ENCODE results near the gene MLLT10. TPM values are rescaled to one million over a fixed set of nuclear protein-coding genes. Genes with fewer than 3 reads are reported as not detected.

MLLT10 gene
- total RNA-seq, 1 experiment from 2014 or later = 72.3 TPM

DNA sequence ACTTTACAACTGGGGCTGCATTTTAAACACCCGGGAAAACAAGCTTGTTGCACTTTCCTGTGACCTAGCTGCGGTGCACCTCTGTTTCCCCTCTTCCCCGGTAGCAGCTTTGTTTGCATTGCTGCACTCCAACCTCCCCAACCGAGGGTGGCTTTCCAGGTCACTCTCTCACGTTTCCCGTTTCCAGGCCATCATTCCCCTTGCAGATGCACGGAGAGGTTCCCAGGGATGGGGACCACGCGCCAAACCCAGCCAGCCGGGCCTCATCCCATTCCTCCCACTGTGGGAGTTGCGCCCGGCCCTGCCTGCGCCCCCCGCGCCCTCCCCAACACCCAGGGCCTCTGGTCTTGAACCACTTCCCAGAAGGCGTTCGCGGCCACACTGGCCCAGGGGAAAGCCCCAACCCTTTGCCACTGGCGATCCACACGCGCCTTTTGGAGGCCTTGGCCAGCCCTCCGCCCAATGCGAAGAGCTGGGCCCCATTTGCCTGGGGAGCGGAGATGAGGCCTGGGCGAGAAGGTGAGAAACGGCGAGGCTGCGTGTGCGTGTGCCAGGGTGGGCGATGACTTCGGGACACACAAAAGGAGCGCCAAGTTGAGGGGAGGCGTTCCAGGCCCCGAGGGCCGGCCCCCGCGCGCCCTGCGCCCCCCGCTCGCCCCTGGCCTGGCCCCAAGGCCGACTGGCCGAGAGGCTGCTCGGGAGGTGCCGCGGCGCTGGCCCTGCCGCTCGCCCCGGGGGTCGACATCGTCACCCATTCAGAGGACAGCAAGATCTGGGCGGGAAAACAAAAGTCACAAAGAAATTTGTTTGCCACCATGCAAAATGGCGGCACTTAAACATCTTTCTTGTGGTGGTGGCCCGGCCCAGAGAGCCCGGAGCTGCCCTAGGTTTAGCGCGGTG lies 24.4 kb upstream of the MLLT10 start:
- H3K4me1 Mint-ChIP-seq = peaks cover 76 to 78% of the 10 kb centered on the region in 2 experiments
- Histone ChIP-seq H3K23me2 (ENCODE audit: insufficient read length, low read depth, low read length, poor library complexity, severe bottlenecking) (peaks cover 37% of the 10 kb centered on the region), H2AK5ac (ENCODE audit: insufficient read length, low read length) (peak overlapping the region; percentile 89), H3K23ac (ENCODE audit: insufficient read length, low read depth, low read length) (no peak overlapping the region), H2BK5ac (ENCODE audit: insufficient read length, low read length) (no peak overlapping the region), H2AFZ (ENCODE audit: low read length) (no peak overlapping the region), H2BK12ac (ENCODE audit: insufficient read length, low read depth, low read length) (peak overlapping the region; percentile 99), H2BK20ac (ENCODE audit: low read depth, low read length, poor library complexity, severe bottlenecking) (no peak overlapping the region), H3K27me3 (ENCODE audit: insufficient read depth, low read length) (peaks cover 18% of the 10 kb centered on the region; the same call in 1 of the 2 replicates), H4K5ac (ENCODE audit: insufficient read length, low read depth, low read length) (peak overlapping the region; percentile 86), H3K9me3 (ENCODE audit: control insufficient read depth, low read depth, low read length) (no peaks in the 10 kb centered on the region), H3K27ac (ENCODE audit: insufficient read length, low read depth, low read length) (no peak overlapping the region), H3K18ac (ENCODE audit: insufficient read length, low read depth, low read length) (peak overlapping the region; percentile 97), H3K56ac (ENCODE audit: insufficient read length, low read depth, low read length) (peak overlapping the region; percentile 12), H3K79me1 (ENCODE audit: insufficient read depth, low read depth, low read length, poor library complexity, severe bottlenecking) (no peaks in the 10 kb centered on the region), H4K91ac (ENCODE audit: insufficient read length, low read depth, low read length) (peak overlapping the region; percentile 93), H2BK120ac (ENCODE audit: low read depth, low read length, poor library complexity, severe bottlenecking) (peak overlapping the region; percentile 96), H3K79me2 (ENCODE audit: insufficient read depth, low read length) (no peaks in the 10 kb centered on the region), H3K14ac (ENCODE audit: insufficient read depth, low read length) (peak overlapping the region; percentile 98), H3K4me2 (ENCODE audit: insufficient read depth, insufficient read length, low read length) (peak overlapping the region; percentile 85), H3K9ac (ENCODE audit: extremely low read depth, insufficient read length, low read length) (peak overlapping the region; percentile 86), H3K4ac (ENCODE audit: low read depth, low read length) (peak overlapping the region; percentile 88), H3T11ph (ENCODE audit: low read length) (no peak overlapping the region), H3K4me1 (ENCODE audit: insufficient read depth, low read length) (peaks cover 9% of the 10 kb centered on the region; the same call in 1 of the 2 replicates), H4K8ac (replicated peaks; ENCODE audit: insufficient read length, low read depth, low read length) (peak overlapping the region; percentile 84), H4K20me1 (ENCODE audit: control insufficient read depth, insufficient read depth, insufficient read length) (no peaks in the 10 kb centered on the region), H2BK15ac (ENCODE audit: low read depth, low read length) (no peak overlapping the region)
- peaks cover 28% of the 10 kb centered on the region for H3K27me3 Mint-ChIP-seq (ENCODE audit: low read depth)
- DNase-seq = no peak
- H3K36me3 Mint-ChIP-seq (ENCODE audit: insufficient read depth in 1 of 3, low read depth in 3 of 3) = no peaks in the 10 kb centered on the region
- TF ChIP-seq, protein P1, sequence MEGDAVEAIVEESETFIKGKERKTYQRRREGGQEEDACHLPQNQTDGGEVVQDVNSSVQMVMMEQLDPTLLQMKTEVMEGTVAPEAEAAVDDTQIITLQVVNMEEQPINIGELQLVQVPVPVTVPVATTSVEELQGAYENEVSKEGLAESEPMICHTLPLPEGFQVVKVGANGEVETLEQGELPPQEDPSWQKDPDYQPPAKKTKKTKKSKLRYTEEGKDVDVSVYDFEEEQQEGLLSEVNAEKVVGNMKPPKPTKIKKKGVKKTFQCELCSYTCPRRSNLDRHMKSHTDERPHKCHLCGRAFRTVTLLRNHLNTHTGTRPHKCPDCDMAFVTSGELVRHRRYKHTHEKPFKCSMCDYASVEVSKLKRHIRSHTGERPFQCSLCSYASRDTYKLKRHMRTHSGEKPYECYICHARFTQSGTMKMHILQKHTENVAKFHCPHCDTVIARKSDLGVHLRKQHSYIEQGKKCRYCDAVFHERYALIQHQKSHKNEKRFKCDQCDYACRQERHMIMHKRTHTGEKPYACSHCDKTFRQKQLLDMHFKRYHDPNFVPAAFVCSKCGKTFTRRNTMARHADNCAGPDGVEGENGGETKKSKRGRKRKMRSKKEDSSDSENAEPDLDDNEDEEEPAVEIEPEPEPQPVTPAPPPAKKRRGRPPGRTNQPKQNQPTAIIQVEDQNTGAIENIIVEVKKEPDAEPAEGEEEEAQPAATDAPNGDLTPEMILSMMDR (conservative IDR thresholded peaks at IDR 0.05) = no peak
- peak overlapping the region; percentile 60 to 81 for H3K4me3 Mint-ChIP-seq
- peak overlapping the region; percentile 74 to 99 (median 91) for H3K27ac Mint-ChIP-seq
- no CpG with 5 or more reads among the region's 58 CpGs for WGBS (ENCODE audit: extremely low coverage, insufficient read length, low lambda C conversion rate)
- H3K9me3 Mint-ChIP-seq = no peaks in the 10 kb centered on the region; a peak in 2 of 5 replicates
